ENCODE measurements around the gene ADGRF1. TPM values are rescaled to one million over a fixed set of nuclear protein-coding genes. Genes with fewer than 3 reads are reported as not detected.

ADGRF1 gene
- polyA plus RNA-seq, 1 experiment = not detected

- Histone ChIP-seq H3K4me3 (ENCODE audit: low read depth, low read length) (no peak overlapping the region), H3K9me3 (ENCODE audit: control insufficient read depth, insufficient read depth, low read length) (no peaks in the 10 kb centered on the region), H3K27ac (ENCODE audit: low read depth, low read length) (no peak overlapping the region), H3K27me3 (ENCODE audit: control insufficient read depth, insufficient read depth, low read length) (peaks cover 9% of the 10 kb centered on the region)
- no peak for TF ChIP-seq CTCF (IDR thresholded peaks at IDR 0.05; ENCODE audit: low read depth, low read length)
- no peak for DNase-seq (ENCODE audit: low read depth, low spot score)
- CTCF ChIA-PET = interaction anchor here (0.5 to 0.6 kb wide), 2 partner anchors 14 to 35 kb away, joined by 3 read pairs; no protein-coding TSS in a partner anchor
- POLR2A ChIA-PET = no interaction called here
These were observed 10.5 kb downstream of the ADGRF1 start for GRCh38 chr6:47031656-47032055.

- no peak for DNase-seq (ENCODE audit: low read depth, low spot score)
- POLR2A ChIA-PET = no interaction called here
- no peak for TF ChIP-seq CTCF (IDR thresholded peaks at IDR 0.05; ENCODE audit: low read depth, low read length)
- CTCF ChIA-PET = no interaction called here
- Histone ChIP-seq H3K27ac (ENCODE audit: low read depth, low read length) (no peak overlapping the region), H3K9me3 (ENCODE audit: control insufficient read depth, insufficient read depth, low read length) (no peaks in the 10 kb centered on the region), H3K27me3 (ENCODE audit: control insufficient read depth, insufficient read depth, low read length) (peaks cover 9% of the 10 kb centered on the region), H3K4me3 (ENCODE audit: low read depth, low read length) (no peak overlapping the region)
These were observed 12.1 kb downstream of the ADGRF1 start for GRCh38 chr6:47029865-47030561.

- H3K27me3 ChIP-seq (ENCODE audit: control insufficient read depth, insufficient read depth, low read length) = peaks cover 9% of the 10 kb centered on the region
- CTCF ChIA-PET = interaction anchor here (0.6 kb wide), 1 partner anchor 175 kb away, joined by 3 read pairs; no protein-coding TSS in a partner anchor
These were observed 13.2 kb downstream of the ADGRF1 start for GRCh38 chr6:47028835-47029360.

GRCh38 chr6:47027315-47027714 lies 14.8 kb downstream of the ADGRF1 start:
- Histone ChIP-seq H3K4me3 (ENCODE audit: low read depth, low read length) (no peak overlapping the region), H3K27me3 (ENCODE audit: control insufficient read depth, insufficient read depth, low read length) (no peaks in the 10 kb centered on the region), H3K27ac (ENCODE audit: low read depth, low read length) (no peak overlapping the region), H3K9me3 (ENCODE audit: control insufficient read depth, insufficient read depth, low read length) (no peaks in the 10 kb centered on the region)
- ChIA-PET POLR2A (no interaction called here), CTCF (no interaction called here)
- no peak for TF ChIP-seq CTCF (IDR thresholded peaks at IDR 0.05; ENCODE audit: low read depth, low read length)
- no peak for DNase-seq (ENCODE audit: low read depth, low spot score)

More at GRCh38 chr6:47028835-47029360, 13.2 kb downstream of the ADGRF1 start:
- POLR2A ChIA-PET = no interaction called here
- no peak overlapping the region for H3K27ac ChIP-seq (ENCODE audit: low read depth, low read length)
- no peaks in the 10 kb centered on the region for H3K9me3 ChIP-seq (ENCODE audit: control insufficient read depth, insufficient read depth, low read length)
- no peak for TF ChIP-seq CTCF (IDR thresholded peaks at IDR 0.05; ENCODE audit: low read depth, low read length)
- DNase-seq (ENCODE audit: low read depth, low spot score) = no peak
- H3K4me3 ChIP-seq (ENCODE audit: low read depth, low read length) = no peak overlapping the region

GRCh38 chr6:47026679-47027078 lies 15.5 kb downstream of the ADGRF1 start:
- Histone ChIP-seq H3K9me3 (ENCODE audit: control insufficient read depth, insufficient read depth, low read length) (no peaks in the 10 kb centered on the region), H3K27me3 (ENCODE audit: control insufficient read depth, insufficient read depth, low read length) (no peaks in the 10 kb centered on the region), H3K27ac (ENCODE audit: low read depth, low read length) (no peak overlapping the region), H3K4me3 (ENCODE audit: low read depth, low read length) (no peak overlapping the region)
- no peak for TF ChIP-seq CTCF (IDR thresholded peaks at IDR 0.05; ENCODE audit: low read depth, low read length)
- CTCF ChIA-PET = no interaction called here
- DNase-seq (ENCODE audit: low read depth, low spot score) = no peak
- POLR2A ChIA-PET = no interaction called here
